ENCODE measurements around the gene CALCOCO1. TPM values are rescaled to one million over a fixed set of nuclear protein-coding genes. Genes with fewer than 3 reads are reported as not detected.

Gene CALCOCO1
- total and polyA plus RNA-seq, 10 of the 15 experiments (the other 5 are each of a cell fraction or from before 2014, with no cell fraction given), result 2.8 to 55.9 (median 13.7) TPM

DNA sequence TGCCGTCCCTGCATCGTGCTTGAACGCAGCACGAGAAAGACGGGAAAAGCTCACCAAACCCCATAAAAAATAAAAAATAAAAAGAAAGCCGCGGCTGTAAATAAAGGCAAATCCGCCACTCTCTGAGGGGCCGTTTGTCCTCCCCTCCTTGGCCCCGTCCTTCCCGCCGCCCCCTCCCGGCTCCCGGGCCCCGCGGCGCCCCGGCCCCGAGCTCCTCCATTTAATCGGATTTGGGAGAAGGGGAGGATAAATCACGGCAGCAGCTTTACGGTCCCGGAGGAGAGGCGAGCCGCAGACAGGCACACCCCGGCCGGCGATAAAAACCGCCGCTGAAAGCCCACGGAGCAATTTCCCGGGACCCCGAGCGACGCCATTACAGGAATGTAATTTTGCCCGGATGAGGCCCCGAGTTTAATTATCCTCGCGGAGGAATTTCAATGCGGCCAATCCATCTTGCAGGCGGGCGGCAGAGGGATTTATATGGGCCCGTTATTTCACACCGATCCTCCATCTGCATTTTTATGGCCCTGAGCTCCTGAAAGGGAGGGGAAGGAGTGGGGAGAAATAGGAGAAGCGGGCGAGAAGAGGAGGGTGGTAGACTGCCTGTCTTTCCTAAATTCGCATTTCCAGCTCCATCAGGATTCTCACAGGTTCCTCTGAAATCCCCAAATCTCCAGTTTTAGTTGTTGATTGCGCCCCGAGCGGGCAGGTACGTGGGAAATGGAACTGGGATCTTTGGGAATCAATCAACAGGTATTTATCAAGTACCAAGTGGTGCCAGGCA is 50.0 kb downstream of the CALCOCO1 start:
- H3K79me2 ChIP-seq (ENCODE audit: control insufficient read depth, insufficient read depth, low read length), result peaks cover 28% of the 10 kb centered on the region
- peak overlapping the region; percentile 92 for H2AFZ ChIP-seq (ENCODE audit: control insufficient read depth, low read depth, low read length)
- H4K20me1 ChIP-seq (ENCODE audit: control insufficient read depth, insufficient read depth), result no peaks in the 10 kb centered on the region
- peaks cover 2 to 3% of the 10 kb centered on the region in 2 experiments; a peak in 1 of 4 replicates for H3K27me3 ChIP-seq (replicated peaks in 1 of 2; ENCODE audit: control insufficient read depth in 2 of 2, insufficient read depth in 2 of 2, low read length in 1 of 2)
- RAD21 ChIA-PET (ENCODE audit: unreplicated experiment), result interaction anchor here (0.6 to 6.3 kb wide), 6 partner anchors 9 to 134 kb away, joined by 3 to 140 read pairs (median 3); partner anchors contain the start of gene ATF7
- peaks cover 7% of the 10 kb centered on the region for H3K4me1 ChIP-seq (ENCODE audit: control insufficient read depth, insufficient read depth, low read length)
- FAIRE-seq, result no peak
- peak overlapping the region; percentile 58; the same call in 1 of the 2 replicates for H3K27ac ChIP-seq (ENCODE audit: control insufficient read depth, insufficient read depth)
- in situ Hi-C loops (cut with MboI), result loop anchor here (5.0 kb wide), 1 partner anchor 135 kb away; no protein-coding TSS in a partner anchor
- peak overlapping the region; percentile 61 for H3K9ac ChIP-seq (ENCODE audit: control insufficient read depth, insufficient read depth, low read length)
- H3K36me3 ChIP-seq (ENCODE audit: control insufficient read depth in 2 of 2, insufficient read depth in 2 of 2, low read length in 1 of 2), result peaks cover 1 to 8% of the 10 kb centered on the region in 2 experiments; a peak in 2 of 4 replicates
- H3K4me2 ChIP-seq (ENCODE audit: control insufficient read depth, insufficient read depth), result peak overlapping the region; percentile 98
- no TSS peak for BruUV-seq (replicated peaks)
- SMC1A ChIA-PET (ENCODE audit: uncharacterized antibody, unreplicated experiment), result interaction anchor here (1.1 to 6.5 kb wide), 11 partner anchors 9 to 169 kb away, joined by 3 to 112 read pairs (median 5); partner anchors contain the start of gene NPFF
- CTCF ChIA-PET, result interaction anchor here (0.6 to 10.5 kb wide), 19 partner anchors 9 to 168 kb away, joined by 3 to 189 read pairs (median 11); partner anchors contain the start of gene ATF7
- no peak for DNase-seq (ENCODE audit: low read depth, low spot score)
- intact Hi-C loops (cut with micrococcal nuclease; ENCODE audit: unreplicated experiment), result loop anchor here (2.0 kb wide), 1 partner anchor 50 kb away; the partner anchor contains the start of gene ATF7
- peak overlapping the region; percentile 71; the same call in 1 of the 2 replicates for H3K4me3 ChIP-seq
- H3K9me3 ChIP-seq (replicated peaks; ENCODE audit: control insufficient read depth, insufficient read depth, low read length), result no peaks in the 10 kb centered on the region
- peak; percentile 75 for TF ChIP-seq YY1 (IDR thresholded peaks at IDR 0.05; ENCODE audit: low read depth, low read length)
- no peak for TF ChIP-seq CHD1 (IDR thresholded peaks at IDR 0.05; ENCODE audit: low read depth, low read length)
- no peak for ATAC-seq
- POLR2A ChIA-PET, result interaction anchor here (5.2 kb wide), 1 partner anchor 134 kb away, joined by 35 read pairs; no protein-coding TSS in a partner anchor
- 22% methylated on average over 44 of the region's 51 CpGs for WGBS (ENCODE audit: insufficient coverage, insufficient replicate concordance, low lambda C conversion rate, missing lambda C conversion rate)

DNA sequence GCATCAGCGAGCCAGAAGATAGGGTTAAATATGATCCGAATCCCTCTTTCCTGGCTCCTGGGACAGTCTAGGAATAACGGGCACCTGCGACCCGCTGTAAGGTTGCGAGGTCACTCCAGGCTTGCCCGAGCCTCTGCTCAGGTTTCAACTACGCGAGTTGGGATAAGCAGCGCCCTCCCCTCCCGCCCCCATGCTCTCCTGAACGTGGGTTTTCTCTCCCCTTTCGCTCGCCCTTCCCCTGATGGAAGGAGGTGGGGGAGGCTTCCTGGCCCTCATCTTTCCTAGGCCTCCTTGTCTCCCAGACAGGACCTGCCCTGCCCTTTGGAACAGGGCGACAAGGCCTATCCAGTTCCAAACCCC is 50.6 kb downstream of the CALCOCO1 start:
- WGBS (ENCODE audit: insufficient coverage, insufficient replicate concordance, low lambda C conversion rate, missing lambda C conversion rate), result 4% methylated on average over 8 of the region's 15 CpGs
- Histone ChIP-seq H3K36me3 (ENCODE audit: control insufficient read depth in 2 of 2, insufficient read depth in 2 of 2, low read length in 1 of 2) (peaks cover 1 to 8% of the 10 kb centered on the region in 2 experiments; a peak in 2 of 4 replicates), H3K4me2 (ENCODE audit: control insufficient read depth, insufficient read depth) (peak overlapping the region; percentile 98), H3K79me2 (ENCODE audit: control insufficient read depth, insufficient read depth, low read length) (peaks cover 28% of the 10 kb centered on the region), H3K4me3 (peak overlapping the region; percentile 71), H2AFZ (ENCODE audit: control insufficient read depth, low read depth, low read length) (peak overlapping the region; percentile 92), H3K4me1 (ENCODE audit: control insufficient read depth, insufficient read depth, low read length) (peaks cover 7% of the 10 kb centered on the region), H3K27ac (ENCODE audit: control insufficient read depth, insufficient read depth) (peak overlapping the region; percentile 58), H3K27me3 (replicated peaks in 1 of 2; ENCODE audit: control insufficient read depth in 2 of 2, insufficient read depth in 2 of 2, low read length in 1 of 2) (peaks cover 2 to 3% of the 10 kb centered on the region in 2 experiments; a peak in 1 of 4 replicates), H3K9me3 (replicated peaks; ENCODE audit: control insufficient read depth, insufficient read depth, low read length) (no peaks in the 10 kb centered on the region), H4K20me1 (ENCODE audit: control insufficient read depth, insufficient read depth) (no peaks in the 10 kb centered on the region), H3K9ac (ENCODE audit: control insufficient read depth, insufficient read depth, low read length) (peak overlapping the region; percentile 61)
- DNase-seq (ENCODE audit: low read depth, low spot score), result no peak
- intact Hi-C loops (cut with micrococcal nuclease; ENCODE audit: unreplicated experiment), result loop anchor here (1.0 to 2.0 kb wide), 3 partner anchors 50 to 133 kb away; partner anchors contain the start of gene ATF7
- RAD21 ChIA-PET (ENCODE audit: unreplicated experiment), result interaction anchor here (0.9 to 6.3 kb wide), 14 partner anchors 10 to 183 kb away, joined by 3 to 140 read pairs (median 4); partner anchors contain the start of gene ATF7
- FAIRE-seq, result no peak
- SMC1A ChIA-PET (ENCODE audit: uncharacterized antibody, unreplicated experiment), result interaction anchor here (1.0 to 6.5 kb wide), 15 partner anchors 9 to 168 kb away, joined by 3 to 112 read pairs (median 5); partner anchors contain the start of gene NPFF
- ATAC-seq, result peak; percentile 16
- CTCF ChIA-PET, result interaction anchor here (0.7 to 10.5 kb wide), 27 partner anchors 10 to 176 kb away, joined by 3 to 189 read pairs (median 7); partner anchors contain the start of gene TARBP2
- BruUV-seq (replicated peaks), result TSS peak; percentile 72
- POLR2A ChIA-PET, result interaction anchor here (0.5 to 5.2 kb wide), 3 partner anchors 54 to 133 kb away, joined by 4 to 35 read pairs (median 6); no protein-coding TSS in a partner anchor
- TF ChIP-seq YY1 (IDR thresholded peaks at IDR 0.05; ENCODE audit: low read depth, low read length) (0 out of 2 replicates have a peak, but pooled peaks have one; percentile 13), SRF (IDR thresholded peaks at IDR 0.05; ENCODE audit: low read depth in 2 of 2, low read length in 2 of 2) (no peak)
- in situ Hi-C loops (cut with MboI), result loop anchor here (5.0 kb wide), 1 partner anchor 134 kb away; no protein-coding TSS in a partner anchor

Measured in GM12878 (cell line).